Measurements from ENCODE around the gene LRRC47.

The LRRC47 gene

DNA sequence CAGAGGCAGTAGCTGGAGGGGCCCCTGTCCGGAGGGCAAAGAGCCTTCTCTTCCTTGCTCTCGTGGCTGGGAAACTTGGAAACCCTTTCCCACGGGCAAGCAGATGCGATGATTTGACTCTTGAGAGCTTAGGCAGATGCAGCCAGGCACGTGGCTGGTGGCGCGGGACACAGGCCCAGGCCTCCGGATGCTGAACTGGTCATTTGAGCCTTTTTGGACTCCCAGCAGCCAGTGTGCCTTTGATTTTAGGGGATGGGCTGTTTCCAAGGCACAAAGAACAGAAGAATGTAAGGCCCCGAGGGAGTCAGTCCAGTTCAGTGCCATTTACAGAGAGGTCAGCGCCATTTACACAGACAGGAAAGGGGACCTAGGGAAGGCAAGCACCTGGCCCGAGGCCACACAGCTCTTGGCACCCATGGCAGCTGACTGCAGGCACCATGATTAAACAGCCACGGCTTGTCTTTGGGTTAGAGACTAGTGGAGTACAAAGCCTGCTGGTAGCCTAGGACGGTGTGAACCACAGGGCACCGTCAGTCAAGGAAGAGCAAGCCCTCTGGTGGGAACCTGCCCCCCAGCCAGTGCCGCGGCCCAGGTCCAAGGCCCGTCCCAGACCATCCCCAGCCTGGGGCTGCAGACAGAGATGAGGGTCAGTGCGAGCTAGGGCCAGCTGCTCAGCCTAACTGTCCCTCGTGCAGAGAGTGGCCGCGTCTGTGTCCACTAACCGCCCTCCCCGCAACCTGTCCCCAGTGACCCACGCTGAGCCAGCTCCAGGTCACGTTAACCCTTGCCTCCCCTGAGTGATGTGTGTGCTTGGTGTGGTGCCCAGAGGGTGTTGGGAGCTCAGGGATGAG lies 64.5 kb downstream of the LRRC47 start:
- H3K27ac ChIP-seq (replicated peaks; ENCODE audit: low read length): no peak overlapping the region
- H4K91ac ChIP-seq (ENCODE audit: low read depth, low read length, poor library complexity): peak overlapping the region; percentile 98
- H4K8ac ChIP-seq (ENCODE audit: low read depth, low read length): peak overlapping the region; percentile 23
- H3K14ac ChIP-seq (ENCODE audit: low read length): peak overlapping the region; percentile 85
- WGBS, 2 donors (ENCODE audit: extremely low coverage in 2 of 2, insufficient read length in 2 of 2, insufficient replicate concordance in 1 of 2): no CpG with 5 or more reads among the region's 25 CpGs
- H2AK5ac ChIP-seq (ENCODE audit: low read depth, low read length): peak overlapping the region; percentile 88
- H3K4me3 ChIP-seq (ENCODE audit: low read length in 2 of 2): no peak overlapping the region
- H3K27me3 ChIP-seq (ENCODE audit: control insufficient read depth in 3 of 3, insufficient read depth in 3 of 3, low read depth in 1 of 3, low read length in 3 of 3): peaks cover 0 to 5% (median 0%) of the 10 kb centered on the region in 3 experiments
- H3K79me1 ChIP-seq (ENCODE audit: low read depth, low read length): peaks cover 4% of the 10 kb centered on the region
- peaks cover 13 to 18% of the 10 kb centered on the region in 2 donors for H3K4me1 ChIP-seq (ENCODE audit: control insufficient read depth in 2 of 2, insufficient read depth in 1 of 2, low read depth in 1 of 2, low read length in 2 of 2)
- peak overlapping the region; percentile 67 for H3K9ac ChIP-seq (ENCODE audit: low read depth, low read length, poor library complexity)
- H3K36me3 ChIP-seq (replicated peaks in 1 of 2; ENCODE audit: control insufficient read depth in 2 of 2, insufficient read depth in 2 of 2, low read length in 2 of 2): peaks cover 13 to 29% of the 10 kb centered on the region in 2 donors
- H2BK120ac ChIP-seq (ENCODE audit: low read depth, low read length): peak overlapping the region; percentile 63
- peak overlapping the region; percentile 59 for H2BK5ac ChIP-seq (ENCODE audit: low read length)
- peak overlapping the region; percentile 96 for H2BK15ac ChIP-seq (ENCODE audit: low read length)
- peak overlapping the region; percentile 97 for H3K23ac ChIP-seq (ENCODE audit: low read depth, low read length, poor library complexity)
- no peaks in the 10 kb centered on the region for H3K9me3 ChIP-seq (replicated peaks in 1 of 2; ENCODE audit: control insufficient read depth in 2 of 2, insufficient read depth in 1 of 2, low read depth in 1 of 2, low read length in 2 of 2)
- no peak for DNase-seq (ENCODE audit: low spot score)
- no peak overlapping the region for H3K4me2 ChIP-seq (ENCODE audit: insufficient read depth, low read length, poor library complexity, severe bottlenecking)
- peak overlapping the region; percentile 84 for H2BK12ac ChIP-seq (ENCODE audit: low read length)
- H3K4ac ChIP-seq (ENCODE audit: low read length): peak overlapping the region; percentile 58
- peak overlapping the region; percentile 68 for H2AFZ ChIP-seq (ENCODE audit: low read length)
- H3K18ac ChIP-seq (ENCODE audit: low read length): peak overlapping the region; percentile 97

DNA sequence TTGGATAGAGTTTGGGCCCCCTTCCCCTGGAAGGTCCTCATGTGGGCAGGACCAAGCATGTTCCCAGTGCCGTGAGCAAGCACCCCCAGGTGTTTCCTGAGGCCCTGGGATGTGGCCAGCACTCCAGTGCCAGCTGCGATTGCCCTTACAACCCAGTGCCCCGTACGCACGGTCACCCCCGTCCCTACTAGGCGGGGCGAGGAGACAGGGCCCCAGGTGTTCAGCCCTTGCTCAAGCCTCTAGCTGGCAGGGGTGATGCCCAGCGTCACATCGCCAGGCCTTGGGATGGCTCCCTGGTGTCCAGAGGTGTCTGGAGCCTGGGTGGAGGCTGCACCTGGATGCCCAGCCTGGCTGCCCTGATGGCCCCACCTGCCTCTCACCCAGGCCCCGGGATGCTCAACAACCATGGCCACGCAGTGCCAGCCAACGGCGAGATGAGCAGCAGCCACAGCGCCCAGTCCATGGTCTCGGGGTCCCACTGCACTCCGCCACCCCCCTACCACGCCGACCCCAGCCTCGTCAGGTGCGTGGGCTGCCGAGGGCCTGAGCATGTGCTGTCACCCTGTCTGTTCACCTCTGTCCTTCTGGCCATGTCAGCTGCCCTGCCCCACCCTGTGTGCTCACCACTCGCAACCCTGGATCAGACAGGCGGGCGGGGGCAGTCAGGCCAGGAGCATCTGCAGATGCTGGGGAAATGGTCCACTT lies 65.6 kb downstream of the LRRC47 start:
- Histone ChIP-seq H3K4me2 (ENCODE audit: insufficient read depth, low read length, poor library complexity, severe bottlenecking) (no peak overlapping the region), H3K4me3 (ENCODE audit: low read length in 2 of 2) (no peak overlapping the region), H3K9ac (ENCODE audit: low read depth, low read length, poor library complexity) (peak overlapping the region; percentile 53), H2BK5ac (ENCODE audit: low read length) (no peak overlapping the region), H3K27ac (replicated peaks; ENCODE audit: low read length) (no peak overlapping the region), H2BK15ac (ENCODE audit: low read length) (no peak overlapping the region), H3K4me1 (ENCODE audit: control insufficient read depth in 2 of 2, insufficient read depth in 1 of 2, low read depth in 1 of 2, low read length in 2 of 2) (peaks cover 13 to 18% of the 10 kb centered on the region in 2 donors), H4K91ac (ENCODE audit: low read depth, low read length, poor library complexity) (no peak overlapping the region), H2AFZ (ENCODE audit: low read length) (no peak overlapping the region), H3K79me1 (ENCODE audit: low read depth, low read length) (peaks cover 4% of the 10 kb centered on the region), H3K14ac (ENCODE audit: low read length) (peak overlapping the region; percentile 4), H3K36me3 (replicated peaks in 1 of 2; ENCODE audit: control insufficient read depth in 2 of 2, insufficient read depth in 2 of 2, low read length in 2 of 2) (peaks cover 6 to 18% of the 10 kb centered on the region in 2 donors), H2BK120ac (ENCODE audit: low read depth, low read length) (no peak overlapping the region), H3K18ac (ENCODE audit: low read length) (peak overlapping the region; percentile 6), H4K8ac (ENCODE audit: low read depth, low read length) (no peak overlapping the region), H3K9me3 (replicated peaks in 1 of 2; ENCODE audit: control insufficient read depth in 2 of 2, insufficient read depth in 1 of 2, low read depth in 1 of 2, low read length in 2 of 2) (no peaks in the 10 kb centered on the region), H2AK5ac (ENCODE audit: low read depth, low read length) (peak overlapping the region; percentile 88), H3K23ac (ENCODE audit: low read depth, low read length, poor library complexity) (peak overlapping the region; percentile 21), H3K27me3 (ENCODE audit: control insufficient read depth in 3 of 3, insufficient read depth in 3 of 3, low read depth in 1 of 3, low read length in 3 of 3) (peaks cover 0 to 5% (median 0%) of the 10 kb centered on the region in 3 experiments), H2BK12ac (ENCODE audit: low read length) (peak overlapping the region; percentile 99), H3K4ac (ENCODE audit: low read length) (no peak overlapping the region)
- no CpG with 5 or more reads among the region's 25 CpGs for WGBS, 2 donors (ENCODE audit: extremely low coverage in 2 of 2, insufficient read length in 2 of 2, insufficient replicate concordance in 1 of 2)
- DNase-seq (ENCODE audit: low spot score): no peak

DNA sequence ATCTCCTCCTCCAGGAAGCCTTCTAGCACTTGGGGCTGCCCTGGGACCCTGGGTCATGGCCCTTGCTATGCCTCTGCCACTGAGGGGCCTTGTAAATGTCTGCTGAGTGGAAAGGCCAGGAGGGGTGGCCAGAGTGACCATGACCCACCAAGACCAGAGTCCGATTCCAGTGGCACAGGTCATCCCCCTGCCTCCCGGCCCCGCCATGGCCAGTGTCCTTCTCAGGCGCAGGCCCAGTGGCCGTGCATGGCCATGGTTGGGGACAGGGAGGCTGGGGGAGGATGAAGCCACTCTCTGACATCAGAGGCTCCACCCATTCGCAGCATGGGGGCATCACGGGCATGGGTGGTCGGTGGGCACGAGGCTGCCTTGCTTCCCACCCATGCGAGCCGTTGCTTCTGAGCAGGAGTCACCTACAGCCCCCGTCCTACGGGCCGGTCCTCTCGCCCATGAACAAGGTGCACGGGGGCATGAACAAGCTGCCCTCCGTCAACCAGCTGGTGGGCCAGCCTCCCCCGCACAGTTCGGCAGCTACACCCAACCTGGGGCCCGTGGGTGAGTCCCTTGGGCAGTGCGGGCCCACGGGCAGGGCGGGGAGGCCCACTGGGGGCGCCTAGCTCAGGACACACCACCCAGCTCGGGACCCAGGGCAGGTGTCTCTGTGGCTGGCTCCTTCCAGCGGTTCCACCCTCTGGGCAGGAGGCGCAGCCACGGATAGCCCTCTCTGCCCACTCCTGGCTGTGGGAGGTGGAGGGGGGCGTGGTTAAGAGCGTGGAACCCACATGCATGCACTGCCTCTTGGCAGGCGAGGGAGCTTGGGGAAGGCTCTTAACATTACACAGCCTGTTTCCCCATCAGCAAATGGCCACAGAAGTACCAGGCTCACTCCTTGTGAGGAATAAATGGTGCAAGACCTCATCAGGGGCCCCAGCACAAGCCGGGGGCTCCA lies 66.4 kb downstream of the LRRC47 start:
- no peak overlapping the region for H2AFZ ChIP-seq (ENCODE audit: low read length)
- peaks cover 4% of the 10 kb centered on the region for H3K79me1 ChIP-seq (ENCODE audit: low read depth, low read length)
- peaks cover 2 to 10% of the 10 kb centered on the region in 2 donors for H3K36me3 ChIP-seq (replicated peaks in 1 of 2; ENCODE audit: control insufficient read depth in 2 of 2, insufficient read depth in 2 of 2, low read length in 2 of 2)
- H3K14ac ChIP-seq (ENCODE audit: low read length): no peak overlapping the region
- no peak overlapping the region for H2BK15ac ChIP-seq (ENCODE audit: low read length)
- peaks cover 0 to 5% (median 0%) of the 10 kb centered on the region in 3 experiments for H3K27me3 ChIP-seq (ENCODE audit: control insufficient read depth in 3 of 3, insufficient read depth in 3 of 3, low read depth in 1 of 3, low read length in 3 of 3)
- H2AK5ac ChIP-seq (ENCODE audit: low read depth, low read length): peak overlapping the region; percentile 88
- no peak overlapping the region for H3K4me2 ChIP-seq (ENCODE audit: insufficient read depth, low read length, poor library complexity, severe bottlenecking)
- peak overlapping the region; percentile 45 for H3K23ac ChIP-seq (ENCODE audit: low read depth, low read length, poor library complexity)
- no peak overlapping the region for H2BK5ac ChIP-seq (ENCODE audit: low read length)
- no peak overlapping the region for H3K9ac ChIP-seq (ENCODE audit: low read depth, low read length, poor library complexity)
- H3K9me3 ChIP-seq (replicated peaks in 1 of 2; ENCODE audit: control insufficient read depth in 2 of 2, insufficient read depth in 1 of 2, low read depth in 1 of 2, low read length in 2 of 2): no peaks in the 10 kb centered on the region
- no peak overlapping the region for H3K4ac ChIP-seq (ENCODE audit: low read length)
- H2BK120ac ChIP-seq (ENCODE audit: low read depth, low read length): no peak overlapping the region
- no CpG with 5 or more reads among the region's 32 CpGs for WGBS, 2 donors (ENCODE audit: extremely low coverage in 2 of 2, insufficient read length in 2 of 2, insufficient replicate concordance in 1 of 2)
- peaks cover 13 to 18% of the 10 kb centered on the region in 2 donors for H3K4me1 ChIP-seq (ENCODE audit: control insufficient read depth in 2 of 2, insufficient read depth in 1 of 2, low read depth in 1 of 2, low read length in 2 of 2)
- no peak overlapping the region for H3K27ac ChIP-seq (replicated peaks; ENCODE audit: low read length)
- no peak overlapping the region for H4K8ac ChIP-seq (ENCODE audit: low read depth, low read length)
- peak overlapping the region; percentile 49 for H2BK12ac ChIP-seq (ENCODE audit: low read length)
- H3K4me3 ChIP-seq (ENCODE audit: low read length in 2 of 2): no peak overlapping the region
- DNase-seq (ENCODE audit: low spot score): no peak
- no peak overlapping the region for H3K18ac ChIP-seq (ENCODE audit: low read length)
- no peak overlapping the region for H4K91ac ChIP-seq (ENCODE audit: low read depth, low read length, poor library complexity)

Measured in neuronal stem cell (in vitro differentiated cells).